ENCODE results near the gene S100A6.

DNA sequence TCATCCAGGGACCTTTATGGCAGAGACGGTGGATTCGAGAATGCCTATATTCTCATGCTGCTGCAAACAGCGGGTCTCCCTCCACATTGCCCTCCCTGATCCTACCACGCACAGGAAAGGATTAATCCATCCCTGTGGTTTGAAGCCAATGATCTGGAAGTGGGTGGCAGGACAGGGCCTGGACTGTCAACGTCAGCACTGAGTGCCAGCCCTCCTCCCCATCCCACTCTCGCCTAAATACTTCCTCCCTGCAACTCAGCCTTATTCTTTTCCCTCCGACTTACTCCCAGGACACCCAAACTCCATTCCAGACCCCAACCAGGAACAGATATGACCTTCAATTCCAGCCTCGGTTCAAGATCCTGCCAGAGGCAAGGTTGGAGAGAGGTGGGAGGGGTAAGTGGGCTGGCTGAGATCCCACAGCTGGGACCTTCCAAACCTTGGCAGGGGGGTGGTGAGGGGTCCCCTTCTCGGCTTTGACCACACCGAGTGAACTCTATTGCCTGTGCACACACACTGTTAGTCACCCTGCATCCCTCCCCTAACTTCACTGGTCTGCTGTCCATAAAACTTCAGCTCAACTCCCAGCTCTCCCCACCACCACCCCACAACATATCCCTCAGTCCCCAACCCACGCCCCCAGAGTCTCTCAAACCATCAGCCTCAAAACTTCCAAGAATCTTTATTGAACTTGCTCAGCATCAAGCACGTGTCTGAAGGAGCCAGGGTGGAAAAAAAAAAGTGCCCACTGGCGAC lies 7.3 kb upstream of the S100A6 start:
- TF ChIP-seq, protein P1, sequence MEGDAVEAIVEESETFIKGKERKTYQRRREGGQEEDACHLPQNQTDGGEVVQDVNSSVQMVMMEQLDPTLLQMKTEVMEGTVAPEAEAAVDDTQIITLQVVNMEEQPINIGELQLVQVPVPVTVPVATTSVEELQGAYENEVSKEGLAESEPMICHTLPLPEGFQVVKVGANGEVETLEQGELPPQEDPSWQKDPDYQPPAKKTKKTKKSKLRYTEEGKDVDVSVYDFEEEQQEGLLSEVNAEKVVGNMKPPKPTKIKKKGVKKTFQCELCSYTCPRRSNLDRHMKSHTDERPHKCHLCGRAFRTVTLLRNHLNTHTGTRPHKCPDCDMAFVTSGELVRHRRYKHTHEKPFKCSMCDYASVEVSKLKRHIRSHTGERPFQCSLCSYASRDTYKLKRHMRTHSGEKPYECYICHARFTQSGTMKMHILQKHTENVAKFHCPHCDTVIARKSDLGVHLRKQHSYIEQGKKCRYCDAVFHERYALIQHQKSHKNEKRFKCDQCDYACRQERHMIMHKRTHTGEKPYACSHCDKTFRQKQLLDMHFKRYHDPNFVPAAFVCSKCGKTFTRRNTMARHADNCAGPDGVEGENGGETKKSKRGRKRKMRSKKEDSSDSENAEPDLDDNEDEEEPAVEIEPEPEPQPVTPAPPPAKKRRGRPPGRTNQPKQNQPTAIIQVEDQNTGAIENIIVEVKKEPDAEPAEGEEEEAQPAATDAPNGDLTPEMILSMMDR (IDR thresholded peaks at IDR 0.05), result no peak
- TF ChIP-seq POLR2A (IDR thresholded peaks at IDR 0.05), result no peak
